Fibroblast of lung (primary cell): ENCODE data around the gene TDRD1.

ENCODE experiments used
- CTCF ChIP-seq, 2 donors: IDR thresholded peaks in 1 of 2; conservative IDR thresholded peaks in 1 of 2; 1 replicate in 1 of 2; 2 replicates in 1 of 2; pipeline ENCODE4 v1.5.1; 2011 to 2012; ENCODE audit warnings: low read length in 2 of 2, control low read depth in 1 of 2, inconsistent platforms in 1 of 2, low read depth in 1 of 2, mild to moderate bottlenecking in 1 of 2
- EZH2 ChIP-seq: IDR thresholded peaks from 2 replicates; pipeline ENCODE4 v1.5.1; 2012; ENCODE audit warnings: low read length, control low read depth, mild to moderate bottlenecking; ENCODE audit errors: missing control alignments

- no peak for TF ChIP-seq CTCF (conservative IDR thresholded peaks at IDR 0.05 in 1 of 2, IDR thresholded peaks at IDR 0.05 in 1 of 2; ENCODE audit: low read depth in 1 of 2, low read length in 2 of 2)
- no peak for TF ChIP-seq EZH2
Observed at GRCh38 chr10:114252883-114253282, 73.7 kb downstream of the TDRD1 start.
